ENCODE measurements around the gene ABHD11.

- TF ChIP-seq CTCF (IDR thresholded peaks at IDR 0.05), result no peak
- no peak for TF ChIP-seq POLR2A (IDR thresholded peaks at IDR 0.05)
These were observed 8.1 kb downstream of the ABHD11 start for GRCh38 chr7:73730485-73730884.

Measured in heart left ventricle (tissue), 13 donors.